HepG2 (cell line): ENCODE data around the gene EZH1. TPM values are rescaled to one million over a fixed set of nuclear protein-coding genes. Genes with fewer than 3 reads are reported as not detected.

Source experiments
- ARHGAP35 ChIP-seq: sonication (generic); formaldehyde crosslinking; IDR thresholded peaks from 2 replicates; pipeline ENCODE4 v1.9.0; 2022; ENCODE audit warnings: mild to moderate bottlenecking, inconsistent platforms, moderate library complexity, missing genetic modification reagents, borderline replicate concordance
- FOXA1 ChIP-seq, 2 experiments: fragments of 450-650 bp in 1 of 2; sonication (generic) in 1 of 2; formaldehyde crosslinking in 1 of 2; IDR thresholded peaks; 2 replicates each; pipeline versions ENCODE4 v1.4.0 to v1.6.1; 2016 to 2020; ENCODE audit warnings: missing genetic modification reagents in 1 of 2
- NFIC ChIP-seq: IDR thresholded peaks from 2 replicates; pipeline ENCODE4 v1.6.1; 2012; ENCODE audit warnings: mild to moderate bottlenecking, low read length, inconsistent platforms
- RBAK ChIP-seq: sonication (generic); formaldehyde crosslinking; IDR thresholded peaks from 2 replicates; pipeline ENCODE4 v1.5.1; 2020; ENCODE audit warnings: mild to moderate bottlenecking, missing genetic modification reagents
- RFXAP ChIP-seq: sonication (generic); formaldehyde crosslinking; IDR thresholded peaks from 2 replicates; pipeline ENCODE4 v1.4.0; 2020; ENCODE audit warnings: missing genetic modification reagents, borderline replicate concordance
- STAT5B ChIP-seq: sonication (generic); formaldehyde crosslinking; IDR thresholded peaks from 2 replicates; pipeline ENCODE4 v1.4.0; 2020; ENCODE audit warnings: missing genetic modification reagents
- TEAD2 ChIP-seq: sonication (generic); formaldehyde crosslinking; IDR thresholded peaks from 2 replicates; pipeline ENCODE4 v1.9.0; 2021; ENCODE audit warnings: missing genetic modification reagents
- ZNF143 ChIP-seq: sonication (generic); formaldehyde crosslinking; IDR thresholded peaks from 2 replicates; pipeline ENCODE4 v1.4.0; 2020; ENCODE audit warnings: missing genetic modification reagents
- ZNF761 ChIP-seq: sonication (generic); formaldehyde crosslinking; conservative IDR thresholded peaks from 2 replicates; pipeline ENCODE4 v1.4.0; 2020; ENCODE audit warnings: mild to moderate bottlenecking, missing genetic modification reagents
- ZNF782 ChIP-seq: sonication (generic); formaldehyde crosslinking; IDR thresholded peaks from 2 replicates; pipeline ENCODE4 v1.4.0; 2020; ENCODE audit warnings: missing genetic modification reagents, mild to moderate bottlenecking, borderline replicate concordance
- polyA plus RNA-seq, 8 experiments: library from polyadenylated mRNA; depleted of rRNA in 3 of 8; stranded (reverse) in 7 of 8; unstranded in 1 of 8; fragments of >200 nt; fragmentation: Illumina TruSeq in 4 of 8; extraction: Trizol in 4 of 8; gene quantifications; 2 replicates each; pipeline versions ENCODE4 v1.2.1 to v1.2.3, GENCODE V29; 2011 to 2016; ENCODE audit warnings: low read depth in 4 of 8, missing spikeins in 1 of 8, mixed read lengths in 1 of 8; ENCODE audit not compliant: insufficient read depth in 1 of 8
- total RNA-seq, 5 experiments: library from RNA; depleted of rRNA; stranded (reverse); fragments of >200 nt; fragmentation: Illumina TruSeq; extraction: Trizol; gene quantifications; 2 replicates each; pipeline ENCODE4 v1.2.3, GENCODE V29; 2016; ENCODE audit warnings: low read depth in 1 of 5
- TF ChIP-seq, protein P1 (sequence below): sonication (generic); formaldehyde crosslinking; IDR thresholded peaks from 2 replicates; pipeline ENCODE4 v1.4.0; 2020; ENCODE audit warnings: missing genetic modification reagents
- TF ChIP-seq, protein P2 (sequence below): sonication (generic); formaldehyde crosslinking; IDR thresholded peaks from 2 replicates; pipeline ENCODE4 v1.4.0; 2020; ENCODE audit warnings: low read depth, mild to moderate bottlenecking, missing genetic modification reagents
- TF ChIP-seq, protein P3 (sequence below): sonication (generic); formaldehyde crosslinking; IDR thresholded peaks from 2 replicates; pipeline ENCODE4 v1.4.0; 2020; ENCODE audit warnings: missing genetic modification reagents, borderline replicate concordance
- TF ChIP-seq, protein P4 (sequence below): sonication (generic); formaldehyde crosslinking; IDR thresholded peaks from 2 replicates; pipeline ENCODE4 v1.5.0; 2020; ENCODE audit warnings: mild to moderate bottlenecking, missing genetic modification reagents
- TF ChIP-seq, protein P5 (sequence below): sonication (generic); formaldehyde crosslinking; conservative IDR thresholded peaks from 2 replicates; pipeline ENCODE4 v1.8.0; 2022; ENCODE audit warnings: low read depth, missing genetic modification reagents
- TF ChIP-seq, protein P6 (sequence below): sonication (generic); formaldehyde crosslinking; IDR thresholded peaks from 2 replicates; pipeline ENCODE4 v1.8.0; 2022; ENCODE audit warnings: low read depth, missing genetic modification reagents

EZH1 gene
- total and polyA plus RNA-seq, 2 of the 13 experiments (the other 11 are each of a cell fraction or from before 2014, with no cell fraction given), result 11.6 to 24.0 TPM

DNA sequence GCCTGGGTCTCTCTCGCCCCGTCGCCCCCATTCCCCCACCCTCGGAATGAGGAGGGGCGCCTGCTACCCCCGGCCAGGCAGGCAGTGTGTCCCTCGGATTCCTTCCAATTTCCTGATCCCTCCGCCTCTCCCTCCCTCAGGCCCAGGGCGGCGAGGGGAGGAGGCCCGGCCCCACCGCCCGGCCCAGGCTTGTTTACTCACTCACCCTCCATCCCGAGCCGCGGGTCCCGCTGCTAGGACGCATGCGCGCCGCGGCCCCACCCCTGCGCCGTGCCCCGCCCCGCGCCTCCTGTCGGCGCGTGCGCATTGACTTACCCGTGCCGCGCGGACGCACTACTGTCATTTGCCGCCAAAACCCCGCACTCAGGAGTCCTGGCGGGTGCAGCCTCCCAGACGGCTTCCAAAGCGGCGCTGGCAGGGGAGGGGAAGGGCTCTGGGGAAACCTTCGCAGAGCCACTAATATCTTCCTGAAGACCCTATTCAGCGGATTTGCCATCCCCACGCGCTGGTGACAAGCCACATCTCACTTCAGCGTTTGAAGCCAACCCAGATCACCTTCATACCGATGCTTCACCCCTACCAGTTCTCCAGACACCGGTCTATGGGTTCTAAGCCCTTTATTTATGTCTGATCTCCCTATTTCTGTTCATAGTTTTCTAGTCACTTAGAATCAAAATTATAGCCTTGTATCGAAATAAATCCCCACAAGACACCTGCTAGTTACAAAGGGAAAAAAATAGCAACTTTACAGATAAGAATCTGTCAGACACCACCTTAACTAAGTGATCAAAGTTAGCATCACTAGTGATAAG, at the start of gene EZH1 (continued):
- TF ChIP-seq, protein P1, sequence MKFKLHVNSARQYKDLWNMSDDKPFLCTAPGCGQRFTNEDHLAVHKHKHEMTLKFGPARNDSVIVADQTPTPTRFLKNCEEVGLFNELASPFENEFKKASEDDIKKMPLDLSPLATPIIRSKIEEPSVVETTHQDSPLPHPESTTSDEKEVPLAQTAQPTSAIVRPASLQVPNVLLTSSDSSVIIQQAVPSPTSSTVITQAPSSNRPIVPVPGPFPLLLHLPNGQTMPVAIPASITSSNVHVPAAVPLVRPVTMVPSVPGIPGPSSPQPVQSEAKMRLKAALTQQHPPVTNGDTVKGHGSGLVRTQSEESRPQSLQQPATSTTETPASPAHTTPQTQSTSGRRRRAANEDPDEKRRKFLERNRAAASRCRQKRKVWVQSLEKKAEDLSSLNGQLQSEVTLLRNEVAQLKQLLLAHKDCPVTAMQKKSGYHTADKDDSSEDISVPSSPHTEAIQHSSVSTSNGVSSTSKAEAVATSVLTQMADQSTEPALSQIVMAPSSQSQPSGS (CRISPR knock-in tag), result no peak
- TF ChIP-seq RBAK (peak; percentile 48; the same call in 1 of the 2 replicates), NFIC (no peak), RFXAP (peak; percentile 73; the same call in 1 of the 2 replicates), STAT5B (CRISPR knock-in tag) (peak; percentile 39), ZNF143 (CRISPR knock-in tag) (peak; percentile 49; the same call in 1 of the 2 replicates), FOXA1 (IDR thresholded peaks at IDR 0.05) (peak; percentile 81), FOXA1 (CRISPR knock-in tag; IDR thresholded peaks at IDR 0.05) (peak; percentile 100), ARHGAP35 (CRISPR knock-in tag) (peak; percentile 93), TEAD2 (CRISPR knock-in tag) (no peak; the same call in 1 of the 2 replicates), ZNF782 (CRISPR knock-in tag) (peak; percentile 60), ZNF761 (CRISPR knock-in tag) (peak; percentile 94)
- TF ChIP-seq, protein P2, sequence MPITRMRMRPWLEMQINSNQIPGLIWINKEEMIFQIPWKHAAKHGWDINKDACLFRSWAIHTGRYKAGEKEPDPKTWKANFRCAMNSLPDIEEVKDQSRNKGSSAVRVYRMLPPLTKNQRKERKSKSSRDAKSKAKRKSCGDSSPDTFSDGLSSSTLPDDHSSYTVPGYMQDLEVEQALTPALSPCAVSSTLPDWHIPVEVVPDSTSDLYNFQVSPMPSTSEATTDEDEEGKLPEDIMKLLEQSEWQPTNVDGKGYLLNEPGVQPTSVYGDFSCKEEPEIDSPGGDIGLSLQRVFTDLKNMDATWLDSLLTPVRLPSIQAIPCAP (CRISPR knock-in tag), result no peak
- TF ChIP-seq, protein P3, sequence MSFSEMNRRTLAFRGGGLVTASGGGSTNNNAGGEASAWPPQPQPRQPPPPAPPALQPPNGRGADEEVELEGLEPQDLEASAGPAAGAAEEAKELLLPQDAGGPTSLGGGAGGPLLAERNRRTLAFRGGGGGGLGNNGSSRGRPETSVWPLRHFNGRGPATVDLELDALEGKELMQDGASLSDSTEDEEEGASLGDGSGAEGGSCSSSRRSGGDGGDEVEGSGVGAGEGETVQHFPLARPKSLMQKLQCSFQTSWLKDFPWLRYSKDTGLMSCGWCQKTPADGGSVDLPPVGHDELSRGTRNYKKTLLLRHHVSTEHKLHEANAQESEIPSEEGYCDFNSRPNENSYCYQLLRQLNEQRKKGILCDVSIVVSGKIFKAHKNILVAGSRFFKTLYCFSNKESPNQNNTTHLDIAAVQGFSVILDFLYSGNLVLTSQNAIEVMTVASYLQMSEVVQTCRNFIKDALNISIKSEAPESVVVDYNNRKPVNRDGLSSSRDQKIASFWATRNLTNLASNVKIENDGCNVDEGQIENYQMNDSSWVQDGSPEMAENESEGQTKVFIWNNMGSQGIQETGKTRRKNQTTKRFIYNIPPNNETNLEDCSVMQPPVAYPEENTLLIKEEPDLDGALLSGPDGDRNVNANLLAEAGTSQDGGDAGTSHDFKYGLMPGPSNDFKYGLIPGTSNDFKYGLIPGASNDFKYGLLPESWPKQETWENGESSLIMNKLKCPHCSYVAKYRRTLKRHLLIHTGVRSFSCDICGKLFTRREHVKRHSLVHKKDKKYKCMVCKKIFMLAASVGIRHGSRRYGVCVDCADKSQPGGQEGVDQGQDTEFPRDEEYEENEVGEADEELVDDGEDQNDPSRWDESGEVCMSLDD (CRISPR knock-in tag), result no peak
- TF ChIP-seq, protein P4, sequence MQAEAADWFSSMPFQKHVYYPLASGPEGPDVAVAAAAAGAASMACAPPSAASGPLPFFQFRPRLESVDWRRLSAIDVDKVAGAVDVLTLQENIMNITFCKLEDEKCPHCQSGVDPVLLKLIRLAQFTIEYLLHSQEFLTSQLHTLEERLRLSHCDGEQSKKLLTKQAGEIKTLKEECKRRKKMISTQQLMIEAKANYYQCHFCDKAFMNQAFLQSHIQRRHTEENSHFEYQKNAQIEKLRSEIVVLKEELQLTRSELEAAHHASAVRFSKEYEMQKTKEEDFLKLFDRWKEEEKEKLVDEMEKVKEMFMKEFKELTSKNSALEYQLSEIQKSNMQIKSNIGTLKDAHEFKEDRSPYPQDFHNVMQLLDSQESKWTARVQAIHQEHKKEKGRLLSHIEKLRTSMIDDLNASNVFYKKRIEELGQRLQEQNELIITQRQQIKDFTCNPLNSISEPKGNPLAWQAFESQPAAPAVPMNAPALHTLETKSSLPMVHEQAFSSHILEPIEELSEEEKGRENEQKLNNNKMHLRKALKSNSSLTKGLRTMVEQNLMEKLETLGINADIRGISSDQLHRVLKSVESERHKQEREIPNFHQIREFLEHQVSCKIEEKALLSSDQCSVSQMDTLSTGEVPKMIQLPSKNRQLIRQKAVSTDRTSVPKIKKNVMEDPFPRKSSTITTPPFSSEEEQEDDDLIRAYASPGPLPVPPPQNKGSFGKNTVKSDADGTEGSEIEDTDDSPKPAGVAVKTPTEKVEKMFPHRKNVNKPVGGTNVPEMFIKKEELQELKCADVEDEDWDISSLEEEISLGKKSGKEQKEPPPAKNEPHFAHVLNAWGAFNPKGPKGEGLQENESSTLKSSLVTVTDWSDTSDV (CRISPR knock-in tag), result peak; percentile 59; the same call in 1 of the 2 replicates
- TF ChIP-seq, protein P5, sequence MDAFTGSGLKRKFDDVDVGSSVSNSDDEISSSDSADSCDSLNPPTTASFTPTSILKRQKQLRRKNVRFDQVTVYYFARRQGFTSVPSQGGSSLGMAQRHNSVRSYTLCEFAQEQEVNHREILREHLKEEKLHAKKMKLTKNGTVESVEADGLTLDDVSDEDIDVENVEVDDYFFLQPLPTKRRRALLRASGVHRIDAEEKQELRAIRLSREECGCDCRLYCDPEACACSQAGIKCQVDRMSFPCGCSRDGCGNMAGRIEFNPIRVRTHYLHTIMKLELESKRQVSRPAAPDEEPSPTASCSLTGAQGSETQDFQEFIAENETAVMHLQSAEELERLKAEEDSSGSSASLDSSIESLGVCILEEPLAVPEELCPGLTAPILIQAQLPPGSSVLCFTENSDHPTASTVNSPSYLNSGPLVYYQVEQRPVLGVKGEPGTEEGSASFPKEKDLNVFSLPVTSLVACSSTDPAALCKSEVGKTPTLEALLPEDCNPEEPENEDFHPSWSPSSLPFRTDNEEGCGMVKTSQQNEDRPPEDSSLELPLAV, result 0 out of 2 replicates have a peak, but pooled peaks have one; percentile 32
- TF ChIP-seq, protein P6, sequence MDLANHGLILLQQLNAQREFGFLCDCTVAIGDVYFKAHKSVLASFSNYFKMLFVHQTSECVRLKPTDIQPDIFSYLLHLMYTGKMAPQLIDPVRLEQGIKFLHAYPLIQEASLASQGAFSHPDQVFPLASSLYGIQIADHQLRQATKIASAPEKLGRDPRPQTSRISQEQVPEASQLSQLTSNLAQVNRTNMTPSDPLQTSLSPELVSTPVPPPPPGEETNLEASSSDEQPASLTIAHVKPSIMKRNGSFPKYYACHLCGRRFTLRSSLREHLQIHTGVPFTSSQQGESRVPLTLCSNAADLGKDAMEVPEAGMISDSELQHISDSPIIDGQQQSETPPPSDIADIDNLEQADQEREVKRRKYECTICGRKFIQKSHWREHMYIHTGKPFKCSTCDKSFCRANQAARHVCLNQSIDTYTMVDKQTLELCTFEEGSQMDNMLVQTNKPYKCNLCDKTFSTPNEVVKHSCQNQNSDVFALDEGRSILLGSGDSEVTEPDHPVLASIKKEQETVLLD (CRISPR knock-in tag), result no peak; the same call in none of the 2 replicates
